ENCODE data around the gene MTF1. TPM values are rescaled to one million over a fixed set of nuclear protein-coding genes. Genes with fewer than 3 reads are reported as not detected.

Gene MTF1
- total RNA-seq, 1 experiment from 2014 or later = 21.2 TPM

GRCh38 chr1:37884145-37884544 lies 24.8 kb upstream of the MTF1 start:
- Histone ChIP-seq H4K20me1 (ENCODE audit: insufficient read depth) (no peaks in the 10 kb centered on the region), H3K4me1 (ENCODE audit: control insufficient read depth in 1 of 2, insufficient read depth in 2 of 2, low read length in 2 of 2) (no peaks in the 10 kb centered on the region), H3K36me3 (ENCODE audit: control insufficient read depth in 1 of 2, insufficient read depth in 2 of 2, low read length in 2 of 2) (peaks cover 6 to 25% of the 10 kb centered on the region in 2 experiments; a peak in 3 of 4 replicates), H2AFZ (ENCODE audit: low read depth, low read length, poor library complexity, severe bottlenecking) (no peak overlapping the region), H3K79me2 (ENCODE audit: insufficient read depth, low read length) (no peaks in the 10 kb centered on the region), H3K9me2 (ENCODE audit: insufficient read depth) (no peaks in the 10 kb centered on the region), H3K9ac (ENCODE audit: low read length) (no peak overlapping the region), H3K27ac (ENCODE audit: low read depth, low read length) (no peak overlapping the region), H3K4me3 (replicated peaks in 1 of 2; ENCODE audit: low read depth in 1 of 2, low read length in 2 of 2) (no peak overlapping the region), H3K9me3 (ENCODE audit: control insufficient read depth in 1 of 2, insufficient read depth in 1 of 2, low read depth in 1 of 2, low read length in 2 of 2) (no peaks in the 10 kb centered on the region), H3K4me2 (ENCODE audit: low read length) (no peak overlapping the region), H3K27me3 (ENCODE audit: insufficient read depth, low read length) (no peaks in the 10 kb centered on the region)
- ChIA-PET POLR2A (no interaction called here), RAD21 (ENCODE audit: low non-redundant PET in 1 of 2, low total read pairs in 2 of 2, uncharacterized antibody in 2 of 2, unreplicated experiment in 2 of 2) (no interaction called here), CTCF (interaction anchor here (0.6 kb wide), 1 partner anchor 922 kb away, joined by 3 read pairs; no protein-coding TSS in a partner anchor)
- intact Hi-C loops (cut with micrococcal nuclease) = no loop called here
- TF ChIP-seq RAD21 (IDR thresholded peaks at IDR 0.05; ENCODE audit: low read depth) (no peak), EZH2phosphoT487 (IDR thresholded peaks at IDR 0.05; ENCODE audit: borderline replicate concordance) (no peak), ZFX (IDR thresholded peaks at IDR 0.05) (no peak), CTCF (IDR thresholded peaks at IDR 0.05 in 2 of 3, conservative IDR thresholded peaks at IDR 0.05 in 1 of 3; ENCODE audit: borderline replicate concordance in 1 of 3, insufficient read depth in 1 of 3, low read depth in 2 of 3, low read length in 2 of 3) (no peak), JUND (IDR thresholded peaks at IDR 0.05) (no peak), ZNF274 (IDR thresholded peaks at IDR 0.05; ENCODE audit: low read depth, low read length) (no peak), SP1 (IDR thresholded peaks at IDR 0.05; ENCODE audit: low read depth) (no peak), TCF7L2 (IDR thresholded peaks at IDR 0.05; ENCODE audit: borderline replicate concordance, extremely low read depth, insufficient read depth, insufficient read length) (no peak), EZH2 (IDR thresholded peaks at IDR 0.05) (no peak), EGR1 (IDR thresholded peaks at IDR 0.05; ENCODE audit: low read depth) (no peak), YY1 (IDR thresholded peaks at IDR 0.05; ENCODE audit: extremely low read depth, insufficient replicate concordance, low read depth, low read length) (no peak), ATF3 (IDR thresholded peaks at IDR 0.05) (no peak), SRF (IDR thresholded peaks at IDR 0.05; ENCODE audit: low read depth) (no peak), POLR2AphosphoS5 (IDR thresholded peaks at IDR 0.05; ENCODE audit: low read depth, low read length) (no peak), REST (IDR thresholded peaks at IDR 0.05; ENCODE audit: low read depth) (no peak), FOSL1 (IDR thresholded peaks at IDR 0.05; ENCODE audit: low read depth) (no peak), CEBPB (IDR thresholded peaks at IDR 0.05; ENCODE audit: low read depth) (no peak), CBX3 (IDR thresholded peaks at IDR 0.05; ENCODE audit: low read depth) (no peak), MAX (IDR thresholded peaks at IDR 0.05) (no peak)
- DNase-seq (ENCODE audit: low read depth, low spot score) (no peak), ATAC-seq (no peak)
- BruUV-seq (replicated peaks) = no TSS peak
